CD14-positive monocyte (primary cell): ENCODE results near the gene EDIL3. TPM values are rescaled to one million over a fixed set of nuclear protein-coding genes. Genes with fewer than 3 reads are reported as not detected.

Experiments used
- DNase-seq, 3 donors: peaks; one replicate each; pipeline ENCODE4 v3.0.0-alpha.2; 2011 to 2022
- H2AFZ ChIP-seq: 2 replicates; pipeline ENCODE4 v1.6.0; 2012; ENCODE audit warnings: mild to moderate bottlenecking, low read depth, low read length, inconsistent platforms; ENCODE audit not compliant: insufficient read depth, poor library complexity, severe bottlenecking
- H3K27ac ChIP-seq, 2 donors: 1 replicate in 1 of 2; 2 replicates in 1 of 2; pipeline ENCODE4 v1.5.1; 2012 to 2013; ENCODE audit warnings: low read length in 2 of 2, control low read depth in 1 of 2, inconsistent platforms in 1 of 2, low read depth in 1 of 2, mild to moderate bottlenecking in 1 of 2
- H3K27me3 ChIP-seq, 2 donors: one replicate each; pipeline versions ENCODE4 v1.6.0 to v1.6.1; 2011 to 2013; ENCODE audit warnings: low read length in 2 of 2; ENCODE audit not compliant: control insufficient read depth in 2 of 2, insufficient read depth in 2 of 2
- H3K36me3 ChIP-seq, 2 donors: replicated peaks in 1 of 2; 1 replicate in 1 of 2; 2 replicates in 1 of 2; pipeline versions ENCODE4 v1.5.1 to v1.6.1; 2012 to 2013; ENCODE audit warnings: low read length in 2 of 2, control low read depth in 1 of 2, inconsistent platforms in 1 of 2, mild to moderate bottlenecking in 1 of 2; ENCODE audit not compliant: insufficient read depth in 2 of 2, control insufficient read depth in 1 of 2
- H3K4me1 ChIP-seq, 2 donors: 1 replicate in 1 of 2; 2 replicates in 1 of 2; pipeline versions ENCODE4 v1.5.1 to v1.6.1; 2012 to 2013; ENCODE audit warnings: low read length in 2 of 2, control low read depth in 1 of 2, inconsistent platforms in 1 of 2, mild to moderate bottlenecking in 1 of 2, moderate library complexity in 1 of 2; ENCODE audit not compliant: insufficient read depth in 2 of 2, control insufficient read depth in 1 of 2
- H3K4me2 ChIP-seq: replicated peaks from 2 replicates; pipeline ENCODE3; 2012; ENCODE audit warnings: low read length, moderate library complexity, mild to moderate bottlenecking; ENCODE audit not compliant: poor library complexity, severe bottlenecking; ENCODE audit errors: extremely low read depth
- H3K4me3 ChIP-seq, 3 experiments: fragments of 200-600 bp in 1 of 3; sonication (generic) in 1 of 3; replicated peaks in 1 of 3; 1 replicate in 2 of 3; 2 replicates in 1 of 3; pipeline ENCODE4 v1.5.1; 2011 to 2013; ENCODE audit warnings: low read length in 3 of 3, mild to moderate bottlenecking in 3 of 3, control low read depth in 2 of 3, low read depth in 2 of 3, inconsistent platforms in 1 of 3, moderate library complexity in 1 of 3
- H3K79me2 ChIP-seq: 2 replicates; pipeline ENCODE4 v1.6.0; 2012; ENCODE audit warnings: mild to moderate bottlenecking, control low read depth, inconsistent platforms, low read length, moderate library complexity; ENCODE audit not compliant: insufficient read depth
- H3K9ac ChIP-seq: 2 replicates; pipeline ENCODE4 v1.6.0; 2017; ENCODE audit warnings: low read length, mild to moderate bottlenecking; ENCODE audit not compliant: insufficient read depth, poor library complexity, severe bottlenecking
- H3K9me3 ChIP-seq, 2 donors: replicated peaks in 1 of 2; 1 replicate in 1 of 2; 2 replicates in 1 of 2; pipeline versions ENCODE4 v1.5.1 to v1.6.1; 2012 to 2013; ENCODE audit warnings: low read length in 2 of 2, control low read depth in 1 of 2; ENCODE audit not compliant: control insufficient read depth in 1 of 2, insufficient read depth in 1 of 2
- H4K20me1 ChIP-seq: 2 replicates; pipeline ENCODE4 v1.6.0; 2012; ENCODE audit warnings: mild to moderate bottlenecking, low read length, control low read depth, moderate library complexity; ENCODE audit not compliant: insufficient read depth
- H3K27ac Mint-ChIP-seq, 7 donors: one replicate each; pipeline ENCODE4 v1.8.0; 2020; ENCODE audit warnings: mild to moderate bottlenecking in 7 of 7, mixed read lengths in 7 of 7, moderate library complexity in 6 of 7, inconsistent platforms in 2 of 7
- H3K27me3 Mint-ChIP-seq, 3 donors: one replicate each; pipeline ENCODE4 v1.8.0; 2021 to 2022; ENCODE audit warnings: low read depth in 3 of 3, mild to moderate bottlenecking in 3 of 3, mixed read lengths in 3 of 3, moderate library complexity in 3 of 3, inconsistent platforms in 1 of 3
- H3K36me3 Mint-ChIP-seq, 2 donors: one replicate each; pipeline ENCODE4 v1.8.0; 2020; ENCODE audit warnings: mixed read lengths in 2 of 2, inconsistent platforms in 1 of 2, mild to moderate bottlenecking in 1 of 2
- H3K4me1 Mint-ChIP-seq: one replicate; pipeline ENCODE4 v1.8.0; 2020; ENCODE audit warnings: mild to moderate bottlenecking, mixed read lengths
- H3K4me3 Mint-ChIP-seq, 2 donors: one replicate each; pipeline ENCODE4 v1.8.0; 2020; ENCODE audit warnings: mild to moderate bottlenecking in 2 of 2, mixed read lengths in 2 of 2, moderate library complexity in 1 of 2
- H3K9me3 Mint-ChIP-seq, 7 donors: one replicate each; pipeline ENCODE4 v1.8.0; 2020 to 2022; ENCODE audit warnings: mixed read lengths in 7 of 7, mild to moderate bottlenecking in 6 of 7, moderate library complexity in 6 of 7, inconsistent platforms in 2 of 7
- WGBS: methylation state at CpG from one replicate; pipeline ENCODE4 v1.1.5; 2013; ENCODE audit warnings: missing lambda C conversion rate; ENCODE audit not compliant: insufficient coverage; 5-methylcytosine and 5-hydroxymethylcytosine counted together
- intact Hi-C, 2 donors: fragments of 100-400 bp; cut with micrococcal nuclease; formaldehyde crosslinking; loops; one replicate each; pipeline versions ENCODE4 v1.15.0 to v1.15.1; 2023
- polyA plus RNA-seq, 3 donors: library from polyadenylated mRNA; depleted of rRNA in 1 of 3; unstranded in 2 of 3; stranded (reverse) in 1 of 3; fragments of 300-500 nt in 2 of 3; fragments of >200 nt in 1 of 3; fragmentation: Illumina TruSeq in 2 of 3; gene quantifications; 1 replicate in 2 of 3; 2 replicates in 1 of 3; pipeline ENCODE4 v1.2.3, GENCODE V29; 2012 to 2021
- TF ChIP-seq, protein P1 (sequence below): fragments of 200-600 bp; IDR thresholded peaks from one replicate; pipeline ENCODE4 v1.8.0; 2022; ENCODE audit warnings: antibody characterized with exemption, mild to moderate bottlenecking

Gene EDIL3
- polyA plus RNA-seq, 3 donors: 0.09 TPM; not detected in 2

DNA sequence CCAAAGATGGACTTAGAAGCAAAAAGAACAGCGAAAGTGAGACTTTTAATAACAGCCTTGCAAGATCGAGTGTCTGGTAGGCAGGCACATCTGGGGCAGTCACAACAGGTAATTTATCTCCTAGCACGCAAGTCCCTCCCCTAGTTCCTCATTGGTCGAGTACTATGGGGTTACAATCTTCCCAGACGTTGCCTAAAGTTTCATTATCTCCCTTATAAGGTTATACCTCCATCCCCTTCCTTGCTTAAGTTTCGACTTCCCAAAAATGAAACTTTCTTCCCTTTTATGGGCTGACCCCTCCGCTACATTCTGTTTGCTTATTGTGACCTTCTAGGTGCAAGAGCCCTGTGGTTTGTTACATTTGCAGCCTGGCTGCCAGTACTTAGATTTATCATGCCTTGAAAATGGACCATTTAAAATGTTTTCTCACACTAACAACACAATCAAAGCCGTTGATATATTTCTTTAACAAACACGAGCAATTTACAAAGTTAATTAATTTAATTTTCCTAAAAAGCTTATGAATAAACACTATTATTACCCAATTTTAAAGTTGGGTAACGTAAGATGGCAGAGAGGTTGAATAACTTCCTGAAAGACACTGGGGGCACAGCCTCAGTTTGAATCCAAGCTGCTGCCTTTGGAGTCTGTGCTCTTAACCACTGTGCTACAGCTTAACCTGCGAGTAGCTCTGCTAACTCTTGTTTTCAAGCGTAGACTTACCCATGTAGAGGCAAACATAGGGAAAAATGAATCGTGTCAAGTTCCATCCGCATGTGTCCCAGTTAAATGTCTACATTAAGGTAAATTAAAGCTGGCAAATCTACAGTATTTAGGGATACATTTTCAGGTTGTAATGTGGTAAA lies 91.7 kb downstream of the EDIL3 start:
- Histone ChIP-seq H3K79me2 (no peaks in the 10 kb centered on the region), H3K9ac (no peak overlapping the region), H3K36me3 (no peaks in the 10 kb centered on the region), H4K20me1 (no peaks in the 10 kb centered on the region), H3K9me3 (peaks cover 0 to 4% of the 10 kb centered on the region in 2 donors), H3K4me2 (no peak overlapping the region), H3K27ac (no peak overlapping the region), H3K27me3 (no peaks in the 10 kb centered on the region), H3K4me3 (no peak overlapping the region), H2AFZ (no peak overlapping the region), H3K4me1 (peaks cover 5 to 10% of the 10 kb centered on the region in 2 donors)
- DNase-seq: peak in 1 of 3 donors; percentile 4
- H3K4me3 Mint-ChIP-seq: no peak overlapping the region
- H3K27ac Mint-ChIP-seq: peak overlapping the region in 1 of 7 donors; percentile 57
- H3K27me3 Mint-ChIP-seq: peaks cover 0 to 3% (median 2%) of the 10 kb centered on the region in 3 donors
- H3K4me1 Mint-ChIP-seq: peaks cover 20% of the 10 kb centered on the region
- TF ChIP-seq, protein P1, sequence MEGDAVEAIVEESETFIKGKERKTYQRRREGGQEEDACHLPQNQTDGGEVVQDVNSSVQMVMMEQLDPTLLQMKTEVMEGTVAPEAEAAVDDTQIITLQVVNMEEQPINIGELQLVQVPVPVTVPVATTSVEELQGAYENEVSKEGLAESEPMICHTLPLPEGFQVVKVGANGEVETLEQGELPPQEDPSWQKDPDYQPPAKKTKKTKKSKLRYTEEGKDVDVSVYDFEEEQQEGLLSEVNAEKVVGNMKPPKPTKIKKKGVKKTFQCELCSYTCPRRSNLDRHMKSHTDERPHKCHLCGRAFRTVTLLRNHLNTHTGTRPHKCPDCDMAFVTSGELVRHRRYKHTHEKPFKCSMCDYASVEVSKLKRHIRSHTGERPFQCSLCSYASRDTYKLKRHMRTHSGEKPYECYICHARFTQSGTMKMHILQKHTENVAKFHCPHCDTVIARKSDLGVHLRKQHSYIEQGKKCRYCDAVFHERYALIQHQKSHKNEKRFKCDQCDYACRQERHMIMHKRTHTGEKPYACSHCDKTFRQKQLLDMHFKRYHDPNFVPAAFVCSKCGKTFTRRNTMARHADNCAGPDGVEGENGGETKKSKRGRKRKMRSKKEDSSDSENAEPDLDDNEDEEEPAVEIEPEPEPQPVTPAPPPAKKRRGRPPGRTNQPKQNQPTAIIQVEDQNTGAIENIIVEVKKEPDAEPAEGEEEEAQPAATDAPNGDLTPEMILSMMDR: no peak
- H3K36me3 Mint-ChIP-seq: no peaks in the 10 kb centered on the region
- WGBS: 43% methylated on average over 6 of the region's 14 CpGs
- H3K9me3 Mint-ChIP-seq: peaks cover 0 to 9% (median 7%) of the 10 kb centered on the region in 7 donors
- intact Hi-C loops: no loop called here

DNA sequence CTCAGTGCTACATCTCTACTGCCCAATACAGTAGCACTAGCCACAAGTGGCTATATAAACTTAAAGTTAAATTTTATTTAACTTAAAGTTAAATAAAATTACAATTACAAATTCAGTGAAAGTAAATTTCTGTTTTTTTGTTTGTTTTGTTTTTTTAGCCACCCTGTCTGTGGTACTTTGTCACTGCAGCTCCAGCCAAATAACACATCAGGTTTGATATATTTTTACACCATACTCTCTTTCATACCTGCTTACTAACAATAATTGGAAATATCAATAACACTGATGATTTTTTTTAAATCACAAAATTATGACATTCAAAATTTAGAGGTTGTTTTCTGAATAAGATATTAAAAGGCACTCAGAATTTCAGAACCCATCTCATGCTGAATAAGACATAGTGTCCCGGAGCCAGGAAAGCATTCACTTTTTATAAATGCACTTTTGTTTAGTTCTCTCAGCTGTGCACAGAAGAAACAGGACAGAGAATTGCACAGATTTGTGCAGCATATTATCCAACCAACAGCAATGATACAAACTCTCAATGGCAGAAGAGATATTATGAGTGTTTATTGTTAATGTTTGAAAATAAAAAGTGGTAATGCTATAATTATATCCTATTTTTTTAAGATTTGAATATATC lies 92.6 kb downstream of the EDIL3 start:
- WGBS: 100% methylated on average over 1 of the region's 1 CpG
- Mint-ChIP-seq H3K4me3 (no peak overlapping the region), H3K4me1 (peaks cover 27% of the 10 kb centered on the region), H3K36me3 (no peaks in the 10 kb centered on the region), H3K9me3 (peaks cover 0 to 7% (median 5%) of the 10 kb centered on the region in 7 donors), H3K27ac (no peak overlapping the region), H3K27me3 (no peaks in the 10 kb centered on the region)
- H3K4me3 ChIP-seq: no peak overlapping the region
- no peak for DNase-seq
- no peak overlapping the region for H2AFZ ChIP-seq
- H3K79me2 ChIP-seq: no peaks in the 10 kb centered on the region
- no peaks in the 10 kb centered on the region for H4K20me1 ChIP-seq
- intact Hi-C loops: no loop called here
- no peak overlapping the region for H3K27ac ChIP-seq
- H3K4me1 ChIP-seq: peaks cover 10 to 14% of the 10 kb centered on the region in 2 donors
- H3K27me3 ChIP-seq: no peaks in the 10 kb centered on the region
- no peaks in the 10 kb centered on the region for H3K36me3 ChIP-seq
- TF ChIP-seq, protein P1: no peak
- H3K9me3 ChIP-seq: peaks cover 0 to 4% of the 10 kb centered on the region in 2 donors
- no peak overlapping the region for H3K9ac ChIP-seq
- H3K4me2 ChIP-seq: no peak overlapping the region
